AG08395 (cell line): ENCODE data around the gene ADCY3.
"Not testable (repeated sequence)": the region's sequence is repeated elsewhere in the genome, so short reads cannot be mapped to it uniquely, and the experiment has no call there.

Experiments
- DNase-seq: peaks from one replicate; pipeline ENCODE4 v3.0.0; 2012; ENCODE audit warnings: mixed read lengths, low spot score

The ADCY3 gene

DNA sequence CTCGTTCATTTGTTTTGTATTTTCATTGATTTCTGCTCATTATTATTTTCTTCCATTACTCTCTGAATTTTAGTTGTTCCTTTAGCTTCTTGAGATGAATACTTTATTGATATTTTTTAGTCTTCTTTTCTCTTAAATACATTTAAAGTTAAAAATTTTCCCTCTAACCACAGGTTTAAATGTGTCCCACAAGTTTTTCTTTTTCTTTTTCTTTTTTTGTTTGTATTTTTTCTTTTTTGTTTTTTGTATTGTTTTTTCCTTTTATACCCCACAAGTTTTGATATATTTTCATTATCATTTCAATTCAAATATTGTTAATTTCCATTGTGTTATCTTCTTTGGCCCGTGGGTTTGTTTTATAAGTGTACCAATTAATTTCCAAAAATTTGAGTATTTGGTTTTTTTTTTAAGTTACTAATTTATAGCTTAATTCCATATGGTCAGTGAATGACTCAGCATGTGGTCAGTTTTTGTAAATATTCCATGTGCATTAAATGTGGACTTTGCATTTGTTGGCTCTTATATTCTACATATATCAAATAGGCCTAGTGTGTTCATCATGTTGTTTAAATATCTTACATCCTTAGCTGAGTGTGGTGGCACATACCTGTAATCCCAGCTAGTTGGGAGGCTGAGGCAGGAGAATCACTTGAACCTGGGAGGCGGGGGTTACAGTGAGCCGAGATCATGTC lies 110.6 kb downstream of the ADCY3 start:
- DNase-seq = no peak

DNA sequence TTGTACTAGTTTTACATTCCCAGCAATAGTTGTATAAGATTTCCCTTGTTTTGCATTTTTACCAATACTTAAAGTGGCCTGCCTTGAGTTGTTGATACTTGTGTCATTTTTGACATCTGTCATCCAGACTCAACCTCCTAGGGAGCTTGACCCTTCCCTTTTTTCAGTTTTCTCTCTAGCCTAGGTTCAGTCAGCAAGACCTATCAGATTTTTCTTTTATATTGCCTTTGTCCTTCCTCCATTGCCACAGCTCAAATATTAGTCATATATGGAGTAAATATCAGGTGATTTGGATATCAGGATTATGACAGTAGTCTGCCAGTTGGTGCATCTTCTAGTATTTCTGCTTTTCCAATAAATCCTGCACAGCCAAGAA lies 113.4 kb downstream of the ADCY3 start:
- no peak for DNase-seq

DNA sequence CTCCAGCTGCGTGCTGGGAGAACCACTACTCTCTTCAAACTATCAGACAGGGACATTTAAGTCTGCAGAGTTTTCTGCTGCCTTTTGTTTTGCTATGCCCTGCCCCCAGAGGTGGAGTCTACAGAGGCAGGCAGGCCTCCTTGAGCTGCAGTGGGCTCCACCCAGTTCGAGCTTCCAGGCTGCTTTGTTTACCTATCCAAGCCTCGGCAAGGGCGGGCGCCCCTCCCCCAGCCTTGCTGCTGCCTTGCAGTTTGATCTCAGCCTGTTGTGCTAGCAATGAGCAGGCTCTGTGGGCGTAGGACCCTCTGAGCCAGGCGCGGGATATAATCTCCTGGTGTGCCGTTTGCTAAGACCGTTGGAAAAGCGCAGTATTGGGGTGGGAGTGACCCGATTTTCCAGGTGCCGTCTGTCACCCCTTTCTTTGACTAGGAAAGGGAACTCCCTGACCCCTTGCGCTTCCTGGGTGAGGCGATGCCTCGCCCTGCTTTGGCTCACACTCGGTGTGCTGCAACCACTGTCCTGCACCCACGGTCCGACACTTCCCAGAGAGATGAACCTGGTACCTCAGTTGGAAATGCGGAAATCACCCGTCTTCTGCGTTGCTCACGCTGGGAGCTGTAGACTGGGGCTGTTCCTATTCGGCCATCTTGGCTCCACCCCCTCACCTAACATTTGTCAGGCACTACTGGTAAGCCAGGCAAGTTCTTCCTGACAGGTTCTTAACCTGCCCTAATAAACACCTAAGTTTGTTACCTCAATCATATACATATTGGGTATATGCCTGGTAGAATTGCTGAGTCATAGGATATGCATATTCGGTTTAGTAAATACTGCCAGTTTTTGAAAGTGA lies 114.0 kb downstream of the ADCY3 start:
- DNase-seq = not testable (repeated sequence)

DNA sequence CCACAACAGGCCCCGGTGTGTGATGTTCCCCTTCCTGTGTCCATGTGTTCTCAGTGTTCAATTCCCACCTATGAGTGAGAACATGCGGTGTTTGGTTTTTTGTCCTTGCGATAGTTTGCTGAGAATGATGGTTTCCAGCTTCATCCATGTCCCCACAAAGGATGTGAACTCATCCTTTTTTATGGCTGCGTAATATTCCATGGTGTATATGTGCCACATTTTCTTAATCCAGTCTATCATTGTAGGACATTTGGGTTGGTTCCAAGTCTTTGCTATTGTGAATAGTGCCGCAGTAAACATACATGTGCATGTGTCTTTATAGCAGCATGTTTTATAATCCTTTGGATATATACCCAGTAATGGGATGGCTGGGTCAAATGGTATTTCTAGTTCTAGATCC lies 119.5 kb downstream of the ADCY3 start:
- DNase-seq = not testable (repeated sequence)

DNA sequence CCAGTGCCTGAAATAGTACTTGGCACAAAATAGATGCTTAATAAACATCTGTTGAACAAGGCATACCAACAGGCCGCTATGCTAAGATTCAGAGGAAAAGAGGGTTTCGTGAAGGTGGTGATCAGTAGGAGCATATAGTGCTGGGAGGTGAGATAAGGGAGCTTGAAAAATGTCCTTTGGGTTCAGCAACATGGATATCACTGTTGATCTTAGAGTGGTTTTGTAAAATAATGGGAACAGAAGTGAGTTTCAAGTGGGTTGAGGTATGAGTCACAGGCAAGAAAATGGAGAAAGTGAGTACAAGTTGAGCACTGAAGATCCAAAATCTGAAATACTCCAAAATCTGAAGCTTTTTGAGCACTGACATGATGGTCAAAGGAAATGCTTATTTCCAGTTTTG lies 122.4 kb downstream of the ADCY3 start:
- DNase-seq = no peak

DNA sequence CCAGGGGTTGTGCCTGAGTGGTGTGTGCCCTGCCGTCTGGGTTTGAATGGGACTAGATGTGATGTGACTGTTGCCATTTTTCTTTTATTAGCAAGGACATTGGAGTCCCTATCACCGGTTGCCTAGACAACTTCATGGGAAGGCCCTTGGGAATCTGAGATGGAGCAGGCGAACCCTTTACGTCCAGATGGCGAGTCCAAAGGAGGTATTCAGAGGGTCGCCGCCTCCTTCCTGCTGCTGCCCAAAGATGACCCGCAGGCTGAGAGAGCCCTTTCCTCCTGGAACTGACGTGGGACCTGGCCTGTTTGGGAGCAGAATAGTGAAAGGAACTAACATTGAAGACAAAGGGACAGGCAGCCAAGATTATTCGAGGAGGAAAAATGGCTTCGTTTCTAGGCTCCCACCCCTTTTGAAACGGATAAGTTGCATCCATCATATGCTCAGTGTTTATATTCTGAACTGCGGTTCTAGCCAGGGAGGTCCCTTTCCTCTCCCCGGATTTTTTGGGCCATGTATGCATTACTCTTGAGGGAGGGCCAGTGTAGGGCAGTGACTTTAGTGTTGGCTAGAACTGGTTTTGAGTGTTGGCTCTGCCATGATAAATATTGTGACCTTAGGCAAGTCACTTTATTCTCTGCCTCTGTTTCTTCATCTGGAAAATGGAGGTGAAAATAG lies 126.1 kb downstream of the ADCY3 start:
- peak; percentile 18 for DNase-seq

DNA sequence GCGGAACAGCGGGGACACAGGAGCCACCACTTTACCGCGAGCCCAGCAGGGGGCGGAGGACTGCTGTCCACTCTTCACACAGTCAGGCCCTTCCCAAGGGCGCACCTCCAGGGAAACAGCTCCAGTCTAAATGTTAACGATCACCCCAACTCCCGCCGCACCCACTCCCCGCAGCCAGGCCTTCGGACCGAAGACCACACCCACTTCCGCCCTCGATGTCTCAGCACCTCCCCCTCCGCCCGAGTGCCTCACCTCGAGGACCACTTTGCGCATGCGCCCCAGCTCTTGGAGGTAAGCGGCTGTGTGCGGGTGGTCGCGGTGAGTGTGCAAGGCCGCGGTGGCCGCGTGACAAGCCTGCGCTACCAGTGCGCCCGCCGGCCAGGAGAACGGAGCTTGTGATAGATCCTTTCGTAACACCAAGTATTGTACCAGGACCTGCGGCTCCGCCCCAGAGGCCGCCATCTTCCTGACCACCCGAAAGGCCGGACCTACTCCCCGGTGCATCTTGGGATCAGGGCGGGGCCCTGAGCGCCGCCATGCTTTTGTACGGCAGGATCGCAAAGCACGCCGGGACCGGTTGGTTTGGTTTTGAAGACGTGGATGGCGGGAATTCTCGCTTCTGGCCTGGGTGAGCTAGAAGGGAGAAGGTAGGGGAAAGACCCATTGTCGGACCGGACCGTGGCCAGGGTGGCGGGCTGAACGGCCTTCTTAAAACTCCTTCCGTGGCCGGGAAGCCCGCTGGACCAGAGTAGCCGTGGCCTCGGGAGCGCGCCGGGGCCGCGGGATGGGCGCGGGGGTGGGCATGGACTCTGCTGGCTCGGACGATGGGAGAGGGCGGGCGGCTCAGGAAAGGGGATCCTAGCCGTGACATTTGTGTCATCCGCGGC lies 126.9 kb downstream of the ADCY3 start, which contains the start of the genes CENPO and PTRHD1:
Gene CENPO (plus strand): TSS at position 552 of the 887 bp plus-strand sequence. CDS start 495 bp downstream, outside the sequence.
Gene PTRHD1 (minus strand): TSS at position 518 of the 887 bp plus-strand sequence. CDS start 14 bp downstream, at position 504.
- peak; percentile 97 for DNase-seq

DNA sequence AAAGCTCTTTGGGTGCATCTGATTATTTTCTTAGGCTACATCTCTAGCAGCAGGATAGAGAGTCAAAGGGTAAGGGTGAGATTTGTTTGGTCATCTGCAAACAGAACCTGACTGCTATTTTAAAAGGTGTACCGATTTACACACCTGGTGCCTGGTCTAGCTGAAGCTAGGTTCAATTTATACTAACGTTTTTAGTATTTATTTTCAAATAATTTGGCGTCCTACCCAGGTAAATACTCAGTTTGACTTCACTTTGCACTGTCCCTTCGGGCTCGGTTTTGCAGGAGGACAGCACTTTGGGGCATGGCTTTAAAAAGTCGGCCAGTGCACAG lies 127.5 kb downstream of the ADCY3 start:
- DNase-seq = no peak

DNA sequence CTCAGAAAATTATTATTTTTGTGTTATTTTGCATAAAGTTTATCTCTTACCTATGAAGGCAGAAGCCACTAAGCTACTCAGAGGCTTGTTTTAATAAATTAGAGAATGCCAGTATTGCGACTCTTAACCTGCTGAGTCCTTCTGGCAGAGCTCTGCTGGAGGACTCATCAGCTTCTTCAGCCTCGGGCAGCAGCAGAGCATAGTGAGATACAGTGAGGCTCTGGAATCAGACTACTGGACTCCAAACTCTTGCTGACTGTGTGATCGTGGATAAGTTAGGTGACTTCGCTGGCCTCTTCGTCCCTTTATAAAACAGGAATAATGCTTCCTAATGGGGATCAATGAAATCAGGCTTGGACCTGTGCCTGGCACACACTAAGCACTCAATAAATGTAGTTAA lies 128.6 kb downstream of the ADCY3 start:
- DNase-seq = no peak

DNA sequence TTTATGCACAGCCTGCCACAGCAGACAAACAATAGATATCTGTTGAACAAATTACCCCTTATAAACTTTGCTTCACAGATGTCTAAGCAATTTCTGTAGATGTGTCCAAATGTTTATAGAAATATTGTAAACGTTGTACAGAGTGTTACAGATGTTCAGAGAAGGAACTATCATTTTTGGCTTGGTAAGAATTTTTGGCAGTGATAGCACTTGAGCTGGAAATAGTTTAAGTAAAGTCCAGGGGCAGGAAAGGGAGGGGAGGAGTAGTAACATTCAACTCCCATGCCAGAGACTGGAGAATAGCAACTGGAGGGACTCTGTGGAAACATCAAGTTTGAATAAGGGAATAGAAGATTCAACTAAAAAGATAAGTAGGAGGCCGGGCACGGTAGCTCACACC lies 131.2 kb downstream of the ADCY3 start:
- no peak for DNase-seq

DNA sequence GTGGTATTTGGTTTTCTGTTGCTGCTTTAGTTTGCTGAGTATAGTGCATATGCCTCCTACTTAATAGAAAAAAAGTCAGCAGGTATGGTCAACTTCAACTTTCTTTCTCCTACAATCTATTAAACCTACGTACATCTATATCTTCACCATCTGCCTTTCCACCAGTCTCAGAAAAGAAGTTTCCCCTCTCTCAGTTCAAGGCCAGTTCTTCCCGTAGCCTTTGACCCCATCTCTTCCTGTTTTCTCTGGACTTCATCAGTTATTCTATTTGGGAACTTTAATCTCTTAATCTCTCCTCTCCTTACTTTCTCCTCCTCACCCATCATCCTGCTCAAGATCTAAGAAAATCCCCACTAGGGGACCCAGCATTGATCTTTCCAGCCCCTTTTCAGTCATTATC lies 132.5 kb downstream of the ADCY3 start:
- DNase-seq = no peak

DNA sequence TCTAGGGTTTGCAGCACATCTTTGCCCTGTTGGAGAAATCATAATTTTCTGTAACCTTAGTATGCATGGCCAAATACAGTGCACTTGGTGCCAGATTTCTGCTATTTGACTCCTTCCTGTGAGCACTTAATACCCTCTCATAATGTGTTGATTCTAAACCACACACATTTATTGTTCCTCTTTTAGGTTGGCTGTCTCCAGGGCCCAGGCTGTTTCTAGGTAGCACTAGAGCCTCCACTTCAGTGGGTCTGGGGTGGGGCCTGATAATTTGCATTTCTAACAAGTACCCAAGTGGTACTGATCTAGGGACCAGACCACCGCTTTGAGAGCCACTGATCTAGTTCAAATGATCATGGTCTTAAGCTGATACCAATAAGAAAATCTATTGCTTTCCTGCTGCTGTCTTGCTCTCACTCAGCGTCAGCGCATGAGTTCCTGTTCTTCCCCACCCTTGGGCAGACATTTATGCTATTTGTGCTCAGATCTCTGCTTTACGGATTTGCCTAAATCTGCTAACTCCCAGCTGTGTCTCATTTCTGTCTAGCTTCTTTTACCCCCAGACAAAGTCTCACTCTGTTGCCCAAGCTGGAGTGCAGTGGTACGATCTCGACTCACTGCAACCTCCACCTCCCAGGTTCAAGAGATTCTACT lies 134.2 kb downstream of the ADCY3 start:
- DNase-seq = no peak

DNA sequence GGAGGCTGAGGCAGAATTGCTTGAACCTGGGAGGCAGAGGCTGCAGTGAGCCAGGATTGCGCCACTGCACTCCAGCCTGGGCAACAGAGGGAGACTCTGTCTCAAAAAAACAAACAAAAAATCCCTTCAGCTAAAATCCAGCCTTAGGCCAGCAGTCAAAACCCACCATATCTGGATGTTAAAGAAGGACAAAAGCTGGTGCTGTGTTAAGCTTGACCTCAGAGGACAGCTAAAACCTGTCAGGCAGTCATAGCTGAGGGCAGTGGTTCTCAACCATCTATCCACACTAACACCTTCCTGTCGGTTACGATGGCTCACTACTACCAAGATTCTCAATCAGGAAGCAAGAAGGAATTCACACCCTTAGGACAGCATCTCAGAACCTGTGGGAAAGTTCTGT lies 136.4 kb downstream of the ADCY3 start:
- no peak for DNase-seq

DNA sequence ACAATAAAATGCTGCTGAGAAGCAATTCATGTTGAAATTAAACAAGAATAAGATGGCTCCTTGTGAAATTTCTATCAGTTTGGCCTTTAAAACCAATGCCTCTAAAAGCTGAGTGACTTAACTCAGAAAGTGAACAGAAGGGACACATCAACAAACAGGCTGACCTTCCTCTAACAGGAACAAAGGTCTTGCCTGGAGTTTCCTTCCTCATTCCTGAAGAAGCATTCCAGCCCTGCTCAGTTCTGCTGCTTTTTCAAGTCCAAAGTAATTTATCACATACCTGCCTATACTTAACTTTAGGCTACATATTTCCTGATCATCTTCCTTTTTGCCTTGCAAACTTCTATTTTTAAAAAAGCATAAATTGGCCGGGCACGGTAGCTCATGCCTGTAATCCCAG lies 140.9 kb downstream of the ADCY3 start:
- no peak for DNase-seq

DNA sequence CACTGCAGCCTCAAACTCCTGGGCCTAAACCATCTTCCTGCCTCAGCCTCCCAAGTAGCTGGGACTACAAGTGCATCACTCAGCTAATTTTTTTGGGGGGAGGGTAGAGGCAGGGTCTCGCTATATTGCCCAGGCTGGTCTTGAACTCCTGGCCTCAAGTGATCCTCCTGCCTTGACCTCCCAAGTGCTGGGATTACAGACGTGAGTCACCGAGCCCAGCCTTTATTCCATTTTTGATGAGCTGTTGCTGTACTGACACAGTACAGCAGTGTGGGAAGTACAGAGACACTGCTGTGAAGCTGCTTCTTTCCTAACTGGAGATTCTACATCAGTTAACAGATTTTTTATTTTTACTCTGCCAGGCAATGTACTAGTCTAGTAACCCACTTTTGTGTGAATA lies 145.7 kb downstream of the ADCY3 start:
- DNase-seq = no peak

DNA sequence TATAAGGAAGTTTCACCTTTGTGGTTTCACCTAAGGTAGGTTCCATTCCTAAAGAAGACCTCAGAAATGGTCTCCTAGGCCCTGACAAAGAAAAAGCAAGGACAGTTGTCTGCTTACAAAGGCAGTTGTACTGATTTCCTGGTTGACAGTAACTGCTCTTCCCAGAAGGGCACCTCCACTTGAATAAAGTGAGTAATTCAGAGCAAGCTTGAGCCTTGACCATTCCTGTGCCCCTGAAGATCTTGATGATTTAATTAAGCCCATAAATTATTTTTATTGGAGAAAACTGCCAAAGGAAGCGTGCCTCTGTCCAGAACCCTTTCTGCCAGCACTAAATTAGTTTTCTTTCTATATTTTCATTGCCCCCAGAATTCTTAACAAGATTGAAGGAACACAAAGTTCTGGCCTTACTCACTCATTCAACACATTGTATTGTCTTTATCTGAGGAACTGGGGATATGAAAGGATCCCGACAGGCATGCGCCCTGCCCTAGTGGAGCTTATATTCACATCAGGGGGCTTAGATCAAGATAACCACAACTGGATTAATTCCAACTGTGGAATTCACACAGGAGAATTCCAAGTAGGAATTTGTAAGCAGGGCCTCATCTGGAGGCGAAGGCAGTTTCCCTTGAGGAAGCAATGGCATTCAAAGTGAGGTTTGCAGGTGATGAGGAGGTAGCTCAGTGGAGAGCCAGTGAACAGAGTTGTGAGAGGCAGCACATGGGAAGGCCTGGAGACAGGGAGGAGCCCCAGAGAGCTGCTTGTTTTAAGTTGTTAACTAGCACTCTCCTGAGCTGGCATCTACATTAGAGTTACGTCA lies 148.1 kb downstream of the ADCY3 start:
- no peak for DNase-seq

DNA sequence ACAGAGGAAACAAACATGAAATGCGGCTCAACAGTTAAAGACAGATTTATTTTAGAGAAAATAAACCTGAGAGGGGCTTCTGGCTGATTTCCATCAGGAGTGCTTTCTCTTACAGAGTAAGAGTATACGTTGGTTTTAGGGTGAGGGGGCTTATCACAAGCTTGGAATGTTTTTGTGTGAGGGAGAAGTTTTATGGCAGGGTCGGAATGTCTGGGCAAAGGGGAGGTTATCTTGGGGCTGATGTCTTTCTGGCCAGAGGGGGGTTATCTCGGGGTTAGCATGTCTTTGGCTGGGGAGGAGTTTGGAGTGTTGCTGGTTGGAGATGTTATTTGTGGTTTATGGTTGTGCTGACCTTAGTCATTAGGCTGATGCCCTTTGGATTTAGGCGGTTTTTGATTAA lies 149.0 kb downstream of the ADCY3 start:
- no peak for DNase-seq
